Gastrocnemius medialis (tissue), 4 donors: Measurements from ENCODE around the gene IRF2BP2.

Experiments used
- CTCF ChIP-seq, 5 experiments: fragments of 450-650 bp in 3 of 5; fragments of 200-600 bp in 2 of 5; sonication (generic) in 2 of 5; IDR thresholded peaks in 4 of 5; conservative IDR thresholded peaks in 1 of 5; 1 replicate in 4 of 5; 2 replicates in 1 of 5; pipeline ENCODE4 v1.5.1; 2016 to 2019; ENCODE audit warnings: antibody characterized with exemption in 5 of 5, mild to moderate bottlenecking in 3 of 5, moderate library complexity in 3 of 5
- POLR2A ChIP-seq, 2 donors: fragments of 450-650 bp; IDR thresholded peaks; one replicate each; pipeline ENCODE4 v1.6.1; 2017; ENCODE audit warnings: antibody characterized with exemption in 2 of 2, mild to moderate bottlenecking in 2 of 2, moderate library complexity in 2 of 2

- TF ChIP-seq POLR2A (IDR thresholded peaks at IDR 0.05), result no peak
- TF ChIP-seq CTCF (IDR thresholded peaks at IDR 0.05 in 4 of 5, conservative IDR thresholded peaks at IDR 0.05 in 1 of 5), result no peak
Observed at GRCh38 chr1:234631721-234632125, 21.7 kb upstream of the IRF2BP2 start.
